HL-60 (cell line): Measurements from ENCODE around the gene OR1D5.

Experiments
- DNase-seq, 2 experiments: peaks; one replicate each; pipeline ENCODE4 v3.0.0-alpha.2; 2010 to 2020; ENCODE audit warnings: low read depth in 1 of 2, low spot score in 1 of 2
- H3K27ac ChIP-seq: fragments of 250-450 bp; sonication (Bioruptor Pico); replicated peaks from 2 replicates; pipeline ENCODE4 v1.5.1; 2020; ENCODE audit warnings: mild to moderate bottlenecking, moderate library complexity
- H3K27me3 ChIP-seq: fragments of 250-450 bp; sonication (Bioruptor Pico); 2 replicates; pipeline ENCODE4 v1.5.1; 2021; ENCODE audit warnings: mild to moderate bottlenecking, moderate library complexity; ENCODE audit not compliant: insufficient read depth, poor library complexity, severe bottlenecking
- H3K4me3 ChIP-seq: replicated peaks from 2 replicates; pipeline ENCODE4 v1.5.1; 2011; ENCODE audit warnings: mild to moderate bottlenecking, control low read depth, low read length; ENCODE audit not compliant: insufficient read depth
- GABPA ChIP-seq: IDR thresholded peaks from 2 replicates; pipeline ENCODE4 v1.6.1; 2012; ENCODE audit warnings: low read depth
- POLR2AphosphoS5 ChIP-seq: IDR thresholded peaks from 2 replicates; pipeline ENCODE4 v1.6.1; 2012; ENCODE audit warnings: low read depth
- SPI1 ChIP-seq: IDR thresholded peaks from 2 replicates; pipeline ENCODE4 v1.6.1; 2012; ENCODE audit warnings: low read depth, mild to moderate bottlenecking, borderline replicate concordance
- TF ChIP-seq, protein P1 (sequence below): IDR thresholded peaks from one replicate; pipeline ENCODE4 v1.5.1; 2011; ENCODE audit warnings: low read length, control low read depth, inconsistent platforms; ENCODE audit not compliant: insufficient read depth
- TF ChIP-seq, protein P2 (sequence below): IDR thresholded peaks from 2 replicates; pipeline ENCODE4 v1.6.1; 2012; ENCODE audit warnings: low read depth; ENCODE audit not compliant: insufficient replicate concordance

OR1D5 gene

DNA sequence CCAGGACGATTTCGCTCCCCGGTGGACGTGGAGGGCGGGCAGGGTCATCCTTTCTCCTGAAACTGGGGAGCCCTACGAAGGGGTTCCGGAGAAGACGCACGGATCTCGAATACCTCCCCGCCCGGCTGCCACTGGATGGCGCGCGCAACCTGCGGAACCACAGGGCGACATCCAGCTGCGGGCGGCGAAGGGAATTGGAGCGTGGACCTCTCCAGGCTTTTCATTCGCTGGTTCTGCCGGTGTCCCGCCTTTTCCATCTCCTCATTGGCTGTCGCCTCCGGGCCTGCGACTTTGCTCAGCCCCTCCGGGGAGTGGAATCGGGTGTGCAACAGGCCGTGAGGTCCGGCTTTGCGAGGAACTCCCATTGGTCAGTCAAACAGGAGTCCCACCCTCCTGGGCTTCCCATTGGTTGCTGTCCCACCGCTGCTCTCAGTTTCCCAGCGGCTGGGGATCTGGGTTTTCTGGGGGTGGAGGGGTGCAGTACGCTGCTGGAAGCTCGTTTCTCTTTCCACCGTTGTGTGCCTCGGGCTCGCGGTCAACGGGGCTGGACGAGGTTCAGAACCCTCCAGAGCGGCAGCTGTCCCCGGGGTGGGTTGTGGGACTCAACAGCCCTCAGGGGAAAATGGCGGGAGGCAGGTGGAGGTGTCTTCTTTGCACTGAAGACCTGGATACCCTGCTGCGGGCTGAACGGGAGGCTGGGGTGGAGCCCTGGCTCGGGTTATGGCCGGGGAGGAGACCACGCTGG lies 14.5 kb downstream of the OR1D5 start:
- H3K27me3 ChIP-seq = no peaks in the 10 kb centered on the region
- peak overlapping the region; percentile 41 for H3K4me3 ChIP-seq
- H3K27ac ChIP-seq = peak overlapping the region; percentile 61
- TF ChIP-seq, protein P1, sequence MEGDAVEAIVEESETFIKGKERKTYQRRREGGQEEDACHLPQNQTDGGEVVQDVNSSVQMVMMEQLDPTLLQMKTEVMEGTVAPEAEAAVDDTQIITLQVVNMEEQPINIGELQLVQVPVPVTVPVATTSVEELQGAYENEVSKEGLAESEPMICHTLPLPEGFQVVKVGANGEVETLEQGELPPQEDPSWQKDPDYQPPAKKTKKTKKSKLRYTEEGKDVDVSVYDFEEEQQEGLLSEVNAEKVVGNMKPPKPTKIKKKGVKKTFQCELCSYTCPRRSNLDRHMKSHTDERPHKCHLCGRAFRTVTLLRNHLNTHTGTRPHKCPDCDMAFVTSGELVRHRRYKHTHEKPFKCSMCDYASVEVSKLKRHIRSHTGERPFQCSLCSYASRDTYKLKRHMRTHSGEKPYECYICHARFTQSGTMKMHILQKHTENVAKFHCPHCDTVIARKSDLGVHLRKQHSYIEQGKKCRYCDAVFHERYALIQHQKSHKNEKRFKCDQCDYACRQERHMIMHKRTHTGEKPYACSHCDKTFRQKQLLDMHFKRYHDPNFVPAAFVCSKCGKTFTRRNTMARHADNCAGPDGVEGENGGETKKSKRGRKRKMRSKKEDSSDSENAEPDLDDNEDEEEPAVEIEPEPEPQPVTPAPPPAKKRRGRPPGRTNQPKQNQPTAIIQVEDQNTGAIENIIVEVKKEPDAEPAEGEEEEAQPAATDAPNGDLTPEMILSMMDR = peak; percentile 11
- TF ChIP-seq GABPA (no peak), POLR2AphosphoS5 (no peak), SPI1 (no peak)
- TF ChIP-seq, protein P2, sequence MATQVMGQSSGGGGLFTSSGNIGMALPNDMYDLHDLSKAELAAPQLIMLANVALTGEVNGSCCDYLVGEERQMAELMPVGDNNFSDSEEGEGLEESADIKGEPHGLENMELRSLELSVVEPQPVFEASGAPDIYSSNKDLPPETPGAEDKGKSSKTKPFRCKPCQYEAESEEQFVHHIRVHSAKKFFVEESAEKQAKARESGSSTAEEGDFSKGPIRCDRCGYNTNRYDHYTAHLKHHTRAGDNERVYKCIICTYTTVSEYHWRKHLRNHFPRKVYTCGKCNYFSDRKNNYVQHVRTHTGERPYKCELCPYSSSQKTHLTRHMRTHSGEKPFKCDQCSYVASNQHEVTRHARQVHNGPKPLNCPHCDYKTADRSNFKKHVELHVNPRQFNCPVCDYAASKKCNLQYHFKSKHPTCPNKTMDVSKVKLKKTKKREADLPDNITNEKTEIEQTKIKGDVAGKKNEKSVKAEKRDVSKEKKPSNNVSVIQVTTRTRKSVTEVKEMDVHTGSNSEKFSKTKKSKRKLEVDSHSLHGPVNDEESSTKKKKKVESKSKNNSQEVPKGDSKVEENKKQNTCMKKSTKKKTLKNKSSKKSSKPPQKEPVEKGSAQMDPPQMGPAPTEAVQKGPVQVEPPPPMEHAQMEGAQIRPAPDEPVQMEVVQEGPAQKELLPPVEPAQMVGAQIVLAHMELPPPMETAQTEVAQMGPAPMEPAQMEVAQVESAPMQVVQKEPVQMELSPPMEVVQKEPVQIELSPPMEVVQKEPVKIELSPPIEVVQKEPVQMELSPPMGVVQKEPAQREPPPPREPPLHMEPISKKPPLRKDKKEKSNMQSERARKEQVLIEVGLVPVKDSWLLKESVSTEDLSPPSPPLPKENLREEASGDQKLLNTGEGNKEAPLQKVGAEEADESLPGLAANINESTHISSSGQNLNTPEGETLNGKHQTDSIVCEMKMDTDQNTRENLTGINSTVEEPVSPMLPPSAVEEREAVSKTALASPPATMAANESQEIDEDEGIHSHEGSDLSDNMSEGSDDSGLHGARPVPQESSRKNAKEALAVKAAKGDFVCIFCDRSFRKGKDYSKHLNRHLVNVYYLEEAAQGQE = no peak
- peak; percentile 67 to 86 for DNase-seq

DNA sequence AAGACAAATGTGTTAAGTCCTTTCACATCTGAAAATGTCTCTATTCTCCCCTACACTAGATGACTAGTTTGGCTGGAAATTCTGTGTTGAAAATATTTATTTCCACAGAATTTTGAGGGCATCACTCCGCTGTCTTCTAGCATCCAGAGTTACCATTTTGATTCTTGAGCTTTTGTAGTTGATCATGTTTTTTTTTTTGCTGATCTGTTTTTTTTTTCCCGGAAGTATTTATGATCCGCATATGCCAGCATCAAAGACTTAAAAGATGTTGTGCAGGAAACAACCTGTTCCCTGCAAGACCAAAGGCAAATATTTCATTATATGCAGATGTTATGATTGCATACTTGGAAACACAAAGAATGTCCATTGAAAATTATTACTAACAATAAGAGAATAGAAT lies 16.7 kb downstream of the OR1D5 start:
- Histone ChIP-seq H3K4me3 (no peak overlapping the region), H3K27ac (no peak overlapping the region), H3K27me3 (no peaks in the 10 kb centered on the region)
- TF ChIP-seq POLR2AphosphoS5 = no peak
- TF ChIP-seq, protein P1 = no peak
- no peak for TF ChIP-seq GABPA
- no peak for TF ChIP-seq SPI1
- TF ChIP-seq, protein P2 = no peak
- DNase-seq = no peak

DNA sequence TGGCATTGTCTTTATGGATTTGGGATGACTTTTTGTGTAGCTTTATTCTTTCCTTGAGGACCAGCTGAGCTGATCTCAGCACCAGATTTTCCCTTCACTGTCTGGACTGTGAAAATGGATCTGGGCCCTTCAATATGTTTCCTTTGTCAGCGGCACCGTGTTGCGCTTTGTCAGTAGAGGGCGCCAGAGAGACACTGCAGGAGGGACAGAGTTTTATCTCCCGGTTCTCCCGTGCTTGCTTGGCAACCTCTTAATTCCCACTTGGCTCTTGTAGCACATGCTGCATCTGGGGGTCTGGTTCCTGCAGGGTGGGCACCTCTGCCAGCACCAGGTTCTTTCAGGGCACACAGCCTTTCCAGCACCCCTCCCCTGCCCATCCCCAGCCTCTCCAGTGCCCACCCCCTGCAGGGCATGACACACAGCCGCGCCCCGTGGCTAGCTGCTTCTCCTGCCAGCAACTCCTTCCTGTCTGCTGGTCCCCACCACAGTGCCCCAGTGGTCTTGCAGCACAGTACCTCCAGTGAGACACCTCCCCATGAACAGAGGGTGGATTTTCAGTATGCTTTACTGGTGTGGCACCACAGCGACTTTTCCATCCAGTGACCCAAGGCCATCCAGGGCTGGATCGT lies 19.6 kb downstream of the OR1D5 start:
- Histone ChIP-seq H3K27ac (no peak overlapping the region), H3K27me3 (no peaks in the 10 kb centered on the region), H3K4me3 (no peak overlapping the region)
- TF ChIP-seq GABPA = no peak
- no peak for TF ChIP-seq SPI1
- TF ChIP-seq, protein P1 = no peak
- TF ChIP-seq, protein P2 = no peak
- TF ChIP-seq POLR2AphosphoS5 = no peak
- DNase-seq = peak in 1 of 2 experiments; percentile 35
